ENCODE data around the gene SH2D4B.

The SH2D4B gene

GRCh38 chr10:80598084-80598798 is 60.5 kb downstream of the SH2D4B start:
- DNase-seq = no peak

GRCh38 chr10:80598951-80599350 is 61.2 kb downstream of the SH2D4B start:
- DNase-seq = no peak

- DNase-seq = peak; percentile 64
Observed at GRCh38 chr10:80599424-80599847, 61.7 kb downstream of the SH2D4B start.

GRCh38 chr10:80600256-80600655 is 62.6 kb downstream of the SH2D4B start:
- no peak for DNase-seq

- DNase-seq = no peak
Observed at GRCh38 chr10:80602881-80603280, 65.2 kb downstream of the SH2D4B start.

GRCh38 chr10:80603516-80603915 is 65.8 kb downstream of the SH2D4B start:
- DNase-seq = no peak

- no peak for DNase-seq
Observed at GRCh38 chr10:80608706-80609105, 71.0 kb downstream of the SH2D4B start.

GRCh38 chr10:80609331-80609730 is 71.6 kb downstream of the SH2D4B start:
- no peak for DNase-seq

GRCh38 chr10:80611481-80612185 is 73.9 kb downstream of the SH2D4B start:
- no peak for DNase-seq

GRCh38 chr10:80612261-80612660 is 74.6 kb downstream of the SH2D4B start:
- no peak for DNase-seq

- no peak for DNase-seq
Observed at GRCh38 chr10:80613466-80614170, 75.9 kb downstream of the SH2D4B start.

GRCh38 chr10:80614576-80615416 is 77.1 kb downstream of the SH2D4B start:
- no peak for DNase-seq

- DNase-seq = no peak
Observed at GRCh38 chr10:80617807-80618206, 80.1 kb downstream of the SH2D4B start.

GRCh38 chr10:80619036-80619435 is 81.3 kb downstream of the SH2D4B start:
- DNase-seq = no peak

- no peak for DNase-seq
Observed at GRCh38 chr10:80622153-80622552, 84.5 kb downstream of the SH2D4B start.

- no peak for DNase-seq
Observed at GRCh38 chr10:80630324-80630723, 92.6 kb downstream of the SH2D4B start.

- DNase-seq = no peak
Observed at GRCh38 chr10:80632742-80633141, 95.0 kb downstream of the SH2D4B start.

- DNase-seq = no peak
Observed at GRCh38 chr10:80633383-80633860, 95.7 kb downstream of the SH2D4B start.

GRCh38 chr10:80633910-80634309 is 96.2 kb downstream of the SH2D4B start:
- DNase-seq = no peak

GRCh38 chr10:80642661-80643060 is 105.0 kb downstream of the SH2D4B start:
- no peak for DNase-seq

GRCh38 chr10:80646366-80646765 is 108.7 kb downstream of the SH2D4B start:
- no peak for DNase-seq

- DNase-seq = no peak
Observed at GRCh38 chr10:80647173-80647833, 109.6 kb downstream of the SH2D4B start.
